GM23338 (cell line): ENCODE results near the gene ADD3.

ENCODE experiments used
- CREB1 ChIP-seq: fragments of 250-450 bp; sonication (Bioruptor Pico); IDR thresholded peaks from 2 replicates; pipeline ENCODE4 v1.5.0; 2020; ENCODE audit warnings: low read depth, mild to moderate bottlenecking, moderate library complexity
- CTCF ChIP-seq, 2 experiments: fragments of 200-600 bp in 1 of 2; sonication (generic) in 1 of 2; conservative IDR thresholded peaks; 2 replicates each; pipeline versions ENCODE4 v1.5.1 to v1.6.1; 2016 to 2017; ENCODE audit warnings: antibody characterized with exemption in 2 of 2, low read depth in 2 of 2, mild to moderate bottlenecking in 2 of 2, moderate library complexity in 1 of 2
- ETS1 ChIP-seq: IDR thresholded peaks from 2 replicates; pipeline ENCODE4 v1.6.1; 2016; ENCODE audit warnings: antibody characterized with exemption
- EZH2 ChIP-seq: fragments of 200-600 bp; sonication (generic); IDR thresholded peaks from one replicate; pipeline ENCODE4 v1.8.0; 2017; ENCODE audit warnings: antibody characterized with exemption, mild to moderate bottlenecking, low read depth; ENCODE audit not compliant: unreplicated experiment
- EZH2phosphoT487 ChIP-seq: fragments of 200-600 bp; sonication (generic); IDR thresholded peaks from one replicate; pipeline ENCODE4 v1.8.1; 2018; ENCODE audit warnings: antibody characterized with exemption; ENCODE audit not compliant: unreplicated experiment
- JUNB ChIP-seq: IDR thresholded peaks from one replicate; pipeline ENCODE4 v1.6.1; 2016; ENCODE audit warnings: antibody characterized with exemption; ENCODE audit not compliant: unreplicated experiment
- NANOG ChIP-seq: IDR thresholded peaks from 2 replicates; pipeline ENCODE4 v1.6.1; 2016; ENCODE audit warnings: antibody characterized with exemption, borderline replicate concordance
- POLR2AphosphoS5 ChIP-seq: IDR thresholded peaks from 2 replicates; pipeline ENCODE4 v1.6.1; 2016; ENCODE audit warnings: antibody characterized with exemption, low read depth
- REST ChIP-seq: IDR thresholded peaks from one replicate; pipeline ENCODE4 v1.6.1; 2018; ENCODE audit warnings: antibody characterized with exemption; ENCODE audit not compliant: unreplicated experiment
- STAT1 ChIP-seq: IDR thresholded peaks from one replicate; pipeline ENCODE4 v1.6.1; 2016; ENCODE audit warnings: antibody characterized with exemption; ENCODE audit not compliant: unreplicated experiment
- ZNF114 ChIP-seq: fragments of 250-450 bp; sonication (Bioruptor Pico); IDR thresholded peaks from 2 replicates; pipeline ENCODE4 v1.5.0; 2020; ENCODE audit warnings: mild to moderate bottlenecking, moderate library complexity
- ZNF331 ChIP-seq: fragments of 250-450 bp; sonication (Bioruptor Pico); IDR thresholded peaks from 2 replicates; pipeline ENCODE4 v1.5.0; 2020; ENCODE audit warnings: low read depth, mild to moderate bottlenecking, moderate library complexity
- ZNF462 ChIP-seq: fragments of 250-450 bp; sonication (Bioruptor Pico); IDR thresholded peaks from 2 replicates; pipeline ENCODE4 v1.5.0; 2020; ENCODE audit warnings: mild to moderate bottlenecking, moderate library complexity

GRCh38 chr10:110067960-110068770, 60.4 kb downstream of the ADD3 start:
- TF ChIP-seq CTCF (conservative IDR thresholded peaks at IDR 0.05; ENCODE audit: low read depth in 2 of 2), result no peak
- no peak for TF ChIP-seq POLR2AphosphoS5
- no peak for TF ChIP-seq EZH2phosphoT487
- no peak for TF ChIP-seq EZH2
- TF ChIP-seq ETS1, result no peak
- TF ChIP-seq JUNB, result no peak
- TF ChIP-seq REST, result no peak
- no peak for TF ChIP-seq NANOG
- no peak for TF ChIP-seq ZNF114 (CRISPR knock-in tag)
- TF ChIP-seq STAT1, result no peak
- TF ChIP-seq CREB1 (CRISPR knock-in tag), result no peak
- no peak for TF ChIP-seq ZNF462 (CRISPR knock-in tag)
- TF ChIP-seq ZNF331 (CRISPR knock-in tag), result no peak
